ENCODE measurements around the gene RBMS1. TPM values are rescaled to one million over a fixed set of nuclear protein-coding genes. Genes with fewer than 3 reads are reported as not detected.
A peak's percentile ranks its signal among the peaks of the same experiment; 100 is the strongest.

Gene RBMS1
- total and polyA plus RNA-seq, 2 of the 4 experiments (the other 2 are of a cell fraction) = 43.5 to 64.9 TPM

- no CpG with 5 or more reads among the region's 1 CpG for WGBS, 2 experiments (ENCODE audit: extremely low coverage in 2 of 2, insufficient read length in 1 of 2)
- Histone ChIP-seq H4K91ac (ENCODE audit: insufficient read depth, low read depth, low read length) (no peak overlapping the region; the same call in 1 of the 2 replicates), H2BK5ac (ENCODE audit: low read depth, low read length, poor library complexity, severe bottlenecking) (peak overlapping the region; percentile 65), H2AK5ac (ENCODE audit: low read depth, low read length) (peak overlapping the region; percentile 51; the same call in 1 of the 2 replicates), H3K56ac (ENCODE audit: extremely low read depth, insufficient read depth, low read length) (no peak overlapping the region), H3K27ac (ENCODE audit: insufficient read depth, low read length) (peak overlapping the region; percentile 51; the same call in 1 of the 2 replicates), H3K9me1 (ENCODE audit: insufficient read depth, low read length) (peaks cover 35% of the 10 kb centered on the region), H3K4ac (ENCODE audit: low read depth, low read length) (peak overlapping the region; percentile 25; the same call in 1 of the 2 replicates), H3K27me3 (ENCODE audit: control insufficient read depth, insufficient read depth, low read length) (no peaks in the 10 kb centered on the region), H4K5ac (ENCODE audit: low read depth, low read length) (no peak overlapping the region), H3K36me3 (ENCODE audit: control insufficient read depth, insufficient read depth, low read length) (0 out of 2 replicates have a peak, but pooled peaks cover 1% of the 10 kb centered on the region), H3K4me3 (ENCODE audit: insufficient read depth, low read depth, low read length) (no peak overlapping the region), H2BK20ac (ENCODE audit: low read depth, low read length) (no peak overlapping the region), H3K14ac (replicated peaks; ENCODE audit: low read depth, low read length) (peak overlapping the region; percentile 65), H3K23ac (ENCODE audit: low read depth, low read length) (no peak overlapping the region; the same call in 1 of the 2 replicates), H2BK15ac (ENCODE audit: low read depth, low read length) (no peak overlapping the region), H2AK9ac (replicated peaks; ENCODE audit: low read depth, low read length, poor library complexity) (no peak overlapping the region), H3K9ac (ENCODE audit: low read depth, low read length) (no peak overlapping the region), H4K8ac (ENCODE audit: low read depth in 2 of 2, low read length in 2 of 2) (peak overlapping the region in 1 of 2 experiments; percentile 23; a peak in 1 of 4 replicates), H3K4me1 (ENCODE audit: control insufficient read depth, insufficient read depth, low read length) (peaks cover 41% of the 10 kb centered on the region), H2AFZ (replicated peaks; ENCODE audit: low read length, poor library complexity) (no peak overlapping the region), H4K20me1 (ENCODE audit: insufficient read depth, low read length) (peaks cover 87% of the 10 kb centered on the region), H2BK120ac (ENCODE audit: low read depth, low read length) (no peak overlapping the region; the same call in 1 of the 2 replicates), H3K4me2 (ENCODE audit: low read depth, low read length) (peak overlapping the region; percentile 14; the same call in 1 of the 2 replicates), H3K79me1 (ENCODE audit: low read depth in 1 of 2, low read length in 2 of 2) (peaks cover 3 to 77% of the 10 kb centered on the region in 2 experiments; a peak in 2 of 4 replicates), H3K9me3 (ENCODE audit: control insufficient read depth, insufficient read depth, low read length) (no peaks in the 10 kb centered on the region), H3K18ac (ENCODE audit: low read depth, low read length) (peak overlapping the region; percentile 42; the same call in 1 of the 2 replicates)
- intact Hi-C loops (cut with micrococcal nuclease) (no loop called here), dilution Hi-C loops (cut with HindIII; ENCODE audit: low sequenced_read_pairs, unreplicated experiment) (no loop called here), in situ Hi-C loops (cut with MboI; ENCODE audit: low sequenced_read_pairs) (no loop called here)
- ChIA-PET CTCF (interaction anchor here (1.0 kb wide), 1 partner anchor 20 kb away, joined by 3 read pairs; no protein-coding TSS in a partner anchor), POLR2A (ENCODE audit: unreplicated experiment) (no interaction called here)
- TF ChIP-seq CHD1 (IDR thresholded peaks at IDR 0.05; ENCODE audit: low read depth, low read length) = no peak
- no peak for TF ChIP-seq ELK1 (IDR thresholded peaks at IDR 0.05; ENCODE audit: borderline replicate concordance, low read depth, low read length)
- no peak for TF ChIP-seq RFX5 (IDR thresholded peaks at IDR 0.05; ENCODE audit: low read depth, low read length)
- TF ChIP-seq MAFK (IDR thresholded peaks at IDR 0.05; ENCODE audit: low read depth, low read length) = no peak
- no peak for TF ChIP-seq CEBPB (IDR thresholded peaks at IDR 0.05; ENCODE audit: low read depth, low read length)
- no peak for TF ChIP-seq BHLHE40 (IDR thresholded peaks at IDR 0.05; ENCODE audit: low read depth, low read length)
- no peak for TF ChIP-seq RCOR1 (IDR thresholded peaks at IDR 0.05; ENCODE audit: insufficient replicate concordance, low read length)
- TF ChIP-seq SMC3 (IDR thresholded peaks at IDR 0.05; ENCODE audit: low read depth, low read length) = no peak
- no peak for TF ChIP-seq CTCF (conservative IDR thresholded peaks at IDR 0.05; ENCODE audit: low read depth, low read length)
- no peak for TF ChIP-seq MAZ (IDR thresholded peaks at IDR 0.05; ENCODE audit: borderline replicate concordance, low read depth, low read length)
- no peak for TF ChIP-seq POLR2A (IDR thresholded peaks at IDR 0.05; ENCODE audit: low read depth, low read length)
- TF ChIP-seq USF2 (IDR thresholded peaks at IDR 0.05; ENCODE audit: low read depth, low read length) = no peak
- TF ChIP-seq NFE2L2 (IDR thresholded peaks at IDR 0.05; ENCODE audit: low read depth, low read length) = no peak
- no peak for TF ChIP-seq MXI1 (IDR thresholded peaks at IDR 0.05; ENCODE audit: borderline replicate concordance, low read depth, low read length)
- TF ChIP-seq FOS (IDR thresholded peaks at IDR 0.05; ENCODE audit: low read depth, low read length) = no peak
- TF ChIP-seq RAD21 (IDR thresholded peaks at IDR 0.05; ENCODE audit: low read length) = no peak
- no peak for DNase-seq
- BruUV-seq (replicated peaks) = no TSS peak
- no peak for ATAC-seq (ENCODE audit: low read depth)
Observed at GRCh38 chr2:160372010-160372356, 121.6 kb downstream of the RBMS1 start.

All from IMR-90 (cell line).